Progenitor cell of endocrine pancreas (in vitro differentiated cells): ENCODE measurements around the gene SUN2. TPM values are rescaled to one million over a fixed set of nuclear protein-coding genes. Genes with fewer than 3 reads are reported as not detected.

Experiments
- DNase-seq: peaks from one replicate; pipeline ENCODE4 v3.0.0; 2021; ENCODE audit warnings: low spot score; ENCODE audit not compliant: unreplicated experiment
- H3K27ac Mint-ChIP-seq: 2 replicates; pipeline ENCODE4 v1.8.0; 2021; ENCODE audit warnings: mild to moderate bottlenecking, moderate library complexity, mixed read lengths
- H3K27me3 Mint-ChIP-seq: 2 replicates; pipeline ENCODE4 v1.8.0; 2021; ENCODE audit warnings: mixed read lengths
- H3K36me3 Mint-ChIP-seq: 2 replicates; pipeline ENCODE4 v1.8.0; 2022; ENCODE audit warnings: mixed read lengths; ENCODE audit not compliant: insufficient read depth
- H3K4me1 Mint-ChIP-seq: 2 replicates; pipeline ENCODE4 v1.8.0; 2021; ENCODE audit warnings: low read depth, mixed read lengths
- H3K4me3 Mint-ChIP-seq: 2 replicates; pipeline ENCODE4 v1.8.0; 2021; ENCODE audit warnings: low read depth, mild to moderate bottlenecking, moderate library complexity, mixed read lengths
- H3K9me3 Mint-ChIP-seq: 2 replicates; pipeline ENCODE4 v1.8.0; 2021; ENCODE audit warnings: low read depth, mixed read lengths
- CTCF ChIP-seq: fragments of 200-600 bp; sonication (generic); IDR thresholded peaks from one replicate; pipeline ENCODE4 v1.5.0; 2021; ENCODE audit warnings: antibody characterized with exemption, mild to moderate bottlenecking; ENCODE audit not compliant: unreplicated experiment
- total RNA-seq: library from RNA; stranded (reverse); gene quantifications from 2 replicates; pipeline ENCODE4 v1.2.1, GENCODE V29; 2021

SUN2 gene
- total RNA-seq, 1 donor from 2014 or later = 66.1 TPM

- no peak for DNase-seq
- no peak overlapping the region for H3K27ac Mint-ChIP-seq
These were observed 5.7 kb upstream of the SUN2 start for GRCh38 chr22:38761202-38762162.

GRCh38 chr22:38760477-38761201 lies 4.8 kb upstream of the SUN2 start:
- H3K36me3 Mint-ChIP-seq = no peaks in the 10 kb centered on the region
- H3K4me3 Mint-ChIP-seq = no peak overlapping the region
- H3K4me1 Mint-ChIP-seq = peaks cover 4% of the 10 kb centered on the region
- H3K27me3 Mint-ChIP-seq = peaks cover 3% of the 10 kb centered on the region
- TF ChIP-seq CTCF = no peak
- no peaks in the 10 kb centered on the region for H3K9me3 Mint-ChIP-seq
- H3K27ac Mint-ChIP-seq = no peak overlapping the region
- no peak for DNase-seq

More at GRCh38 chr22:38761202-38762162, 5.7 kb upstream of the SUN2 start:
- H3K4me1 Mint-ChIP-seq = peaks cover 4% of the 10 kb centered on the region
- TF ChIP-seq CTCF = no peak
- H3K4me3 Mint-ChIP-seq = no peak overlapping the region
- no peaks in the 10 kb centered on the region for H3K36me3 Mint-ChIP-seq
- no peaks in the 10 kb centered on the region for H3K9me3 Mint-ChIP-seq
- peaks cover 3% of the 10 kb centered on the region for H3K27me3 Mint-ChIP-seq

- H3K4me3 Mint-ChIP-seq = no peak overlapping the region
These were observed 3.2 kb upstream of the SUN2 start for GRCh38 chr22:38759005-38759404.

GRCh38 chr22:38758276-38758945 lies 2.6 kb upstream of the SUN2 start:
- Mint-ChIP-seq H3K9me3 (no peaks in the 10 kb centered on the region), H3K27ac (no peak overlapping the region), H3K4me3 (no peak overlapping the region), H3K36me3 (peaks cover under 1% of the 10 kb centered on the region), H3K4me1 (peaks cover 18% of the 10 kb centered on the region), H3K27me3 (no peaks in the 10 kb centered on the region)
- no peak for DNase-seq
- no peak for TF ChIP-seq CTCF

More at GRCh38 chr22:38759005-38759404, 3.2 kb upstream of the SUN2 start:
- H3K9me3 Mint-ChIP-seq = no peaks in the 10 kb centered on the region
- no peak for DNase-seq
- H3K27ac Mint-ChIP-seq = no peak overlapping the region
- no peaks in the 10 kb centered on the region for H3K27me3 Mint-ChIP-seq
- H3K36me3 Mint-ChIP-seq = no peaks in the 10 kb centered on the region
- no peak for TF ChIP-seq CTCF
- peaks cover 12% of the 10 kb centered on the region for H3K4me1 Mint-ChIP-seq

GRCh38 chr22:38757464-38757757 lies 1.6 kb upstream of the SUN2 start:
- Mint-ChIP-seq H3K9me3 (no peaks in the 10 kb centered on the region), H3K27ac (no peak overlapping the region), H3K4me1 (peaks cover 19% of the 10 kb centered on the region), H3K4me3 (peak overlapping the region; percentile 21), H3K36me3 (peaks cover 1% of the 10 kb centered on the region), H3K27me3 (no peaks in the 10 kb centered on the region)
- no peak for TF ChIP-seq CTCF
- DNase-seq = no peak
